ENCODE results near the gene GNAZ. TPM values are rescaled to one million over a fixed set of nuclear protein-coding genes. Genes with fewer than 3 reads are reported as not detected.

GNAZ gene
- total RNA-seq, 4 donors from 2014 or later, result 2.7 to 14.7 (median 7.8) TPM

DNA sequence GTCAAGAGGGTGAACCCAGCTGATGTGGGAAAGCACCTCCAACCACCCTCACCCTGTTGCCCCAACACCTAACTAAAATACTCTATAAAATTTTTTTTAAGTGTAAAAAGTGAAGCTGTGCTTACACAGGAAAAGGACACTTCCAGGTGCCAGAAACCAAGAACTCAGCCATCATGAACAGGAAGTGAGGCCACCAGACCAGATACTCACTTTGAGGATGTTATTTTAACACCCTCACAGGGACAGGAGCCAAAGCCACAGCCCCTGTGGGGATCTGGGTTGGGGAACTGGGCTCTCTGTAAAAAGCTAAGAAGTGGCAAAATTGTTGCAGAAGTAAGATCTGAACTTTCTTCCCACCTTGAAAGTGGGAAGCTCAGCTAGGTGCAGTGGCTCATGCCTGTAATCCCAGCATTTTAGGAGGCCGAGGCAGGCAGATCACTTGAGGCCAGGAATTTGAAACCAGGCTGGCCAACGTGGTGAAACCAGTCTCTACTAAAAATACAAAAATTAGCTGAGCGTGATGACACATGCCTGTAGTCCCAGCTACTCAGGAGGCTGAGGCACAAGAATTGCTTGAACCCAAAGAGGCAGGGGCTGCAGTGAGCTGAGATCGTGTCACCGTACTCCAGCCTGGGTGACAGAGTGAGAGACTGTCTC lies 67.7 kb downstream of the GNAZ start:
- Histone ChIP-seq H3K27me3 (no peaks in the 10 kb centered on the region), H3K36me3 (no peaks in the 10 kb centered on the region), H3K4me1 (peaks cover 16 to 27% (median 16%) of the 10 kb centered on the region in 4 donors), H3K4me3 (no peak overlapping the region), H3K27ac (peak overlapping the region; percentile 40 to 62 (median 52)), H3K9me3 (no peaks in the 10 kb centered on the region)
- in situ Hi-C loops (cut with MboI; ENCODE audit: low pct_ligation_motif_present in 1 of 4, low pct_unique_long_range_greater_than_20kb in 1 of 4, low sequenced_read_pairs in 3 of 4) (no loop called here), intact Hi-C loops (cut with DNase I; ENCODE audit: low total_unique reads) (no loop called here)
- peak; percentile 56 for DNase-seq
- WGBS, 2 donors (ENCODE audit: low coverage in 1 of 2), result 67 to 83% methylated on average over 2 to 5 of the region's 5 CpGs
- TF ChIP-seq POLR2A (IDR thresholded peaks at IDR 0.05), result no peak
- TF ChIP-seq, protein P1, sequence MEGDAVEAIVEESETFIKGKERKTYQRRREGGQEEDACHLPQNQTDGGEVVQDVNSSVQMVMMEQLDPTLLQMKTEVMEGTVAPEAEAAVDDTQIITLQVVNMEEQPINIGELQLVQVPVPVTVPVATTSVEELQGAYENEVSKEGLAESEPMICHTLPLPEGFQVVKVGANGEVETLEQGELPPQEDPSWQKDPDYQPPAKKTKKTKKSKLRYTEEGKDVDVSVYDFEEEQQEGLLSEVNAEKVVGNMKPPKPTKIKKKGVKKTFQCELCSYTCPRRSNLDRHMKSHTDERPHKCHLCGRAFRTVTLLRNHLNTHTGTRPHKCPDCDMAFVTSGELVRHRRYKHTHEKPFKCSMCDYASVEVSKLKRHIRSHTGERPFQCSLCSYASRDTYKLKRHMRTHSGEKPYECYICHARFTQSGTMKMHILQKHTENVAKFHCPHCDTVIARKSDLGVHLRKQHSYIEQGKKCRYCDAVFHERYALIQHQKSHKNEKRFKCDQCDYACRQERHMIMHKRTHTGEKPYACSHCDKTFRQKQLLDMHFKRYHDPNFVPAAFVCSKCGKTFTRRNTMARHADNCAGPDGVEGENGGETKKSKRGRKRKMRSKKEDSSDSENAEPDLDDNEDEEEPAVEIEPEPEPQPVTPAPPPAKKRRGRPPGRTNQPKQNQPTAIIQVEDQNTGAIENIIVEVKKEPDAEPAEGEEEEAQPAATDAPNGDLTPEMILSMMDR (IDR thresholded peaks at IDR 0.05), result no peak
- no peak for TF ChIP-seq POLR2AphosphoS5 (IDR thresholded peaks at IDR 0.05)
- TF ChIP-seq EP300 (IDR thresholded peaks at IDR 0.05; ENCODE audit: low read depth), result no peak

DNA sequence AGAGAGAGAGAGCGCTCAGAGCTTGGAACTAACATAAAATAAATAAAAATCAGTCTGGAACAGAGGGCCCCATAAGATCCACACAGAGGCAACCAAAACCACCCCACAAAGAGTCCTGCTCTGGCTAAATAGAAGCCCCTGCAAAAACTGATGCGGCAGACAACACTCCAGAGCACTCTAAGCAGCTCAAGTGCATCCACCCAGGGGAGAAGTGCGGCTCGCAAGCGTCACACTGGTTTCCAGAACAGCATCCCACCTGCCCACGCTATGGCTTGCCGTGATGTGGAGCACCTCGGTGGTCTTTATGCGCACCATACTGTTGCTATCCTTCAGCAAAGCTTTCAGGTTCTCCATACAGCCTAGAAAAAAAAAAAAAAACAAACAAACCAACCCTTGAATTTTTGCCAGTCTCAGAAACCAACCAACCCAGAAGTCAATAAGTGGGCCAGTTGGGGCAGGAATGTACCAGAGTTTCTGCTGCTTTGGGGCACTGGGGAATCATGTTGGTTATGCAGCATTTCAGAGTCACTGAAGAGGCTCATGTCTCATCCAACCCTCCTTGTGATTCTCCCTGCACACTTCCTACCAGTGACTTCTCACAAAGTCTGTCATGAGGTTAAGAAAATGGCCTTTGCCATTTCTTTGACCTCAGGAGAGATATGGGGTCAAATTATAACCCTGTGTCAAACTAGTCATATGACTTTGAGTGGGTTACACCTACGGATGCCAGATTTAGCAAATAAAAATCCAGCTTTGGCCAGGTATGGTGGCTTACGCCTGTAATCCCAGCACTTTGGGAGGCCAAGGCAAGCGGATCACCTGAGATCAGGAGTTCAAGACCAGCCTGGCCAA lies 68.5 kb downstream of the GNAZ start:
- intact Hi-C loops (cut with DNase I; ENCODE audit: low total_unique reads), result no loop called here
- in situ Hi-C loops (cut with MboI; ENCODE audit: low pct_ligation_motif_present in 1 of 4, low pct_unique_long_range_greater_than_20kb in 1 of 4, low sequenced_read_pairs in 3 of 4), result no loop called here
- 88 to 92% methylated on average over 9 to 12 of the region's 12 CpGs for WGBS, 2 donors (ENCODE audit: low coverage in 1 of 2)
- no peak overlapping the region for H3K4me3 ChIP-seq
- H3K27ac ChIP-seq, result peak overlapping the region; percentile 38 to 62 (median 52)
- H3K36me3 ChIP-seq, result no peaks in the 10 kb centered on the region
- no peaks in the 10 kb centered on the region for H3K27me3 ChIP-seq
- DNase-seq, result no peak
- peaks cover 16 to 27% (median 16%) of the 10 kb centered on the region in 4 donors for H3K4me1 ChIP-seq
- no peak for TF ChIP-seq POLR2A (IDR thresholded peaks at IDR 0.05)
- no peak for TF ChIP-seq EP300 (IDR thresholded peaks at IDR 0.05; ENCODE audit: low read depth)
- TF ChIP-seq POLR2AphosphoS5 (IDR thresholded peaks at IDR 0.05), result no peak
- TF ChIP-seq, protein P1 (IDR thresholded peaks at IDR 0.05), result no peak
- H3K9me3 ChIP-seq, result no peaks in the 10 kb centered on the region

DNA sequence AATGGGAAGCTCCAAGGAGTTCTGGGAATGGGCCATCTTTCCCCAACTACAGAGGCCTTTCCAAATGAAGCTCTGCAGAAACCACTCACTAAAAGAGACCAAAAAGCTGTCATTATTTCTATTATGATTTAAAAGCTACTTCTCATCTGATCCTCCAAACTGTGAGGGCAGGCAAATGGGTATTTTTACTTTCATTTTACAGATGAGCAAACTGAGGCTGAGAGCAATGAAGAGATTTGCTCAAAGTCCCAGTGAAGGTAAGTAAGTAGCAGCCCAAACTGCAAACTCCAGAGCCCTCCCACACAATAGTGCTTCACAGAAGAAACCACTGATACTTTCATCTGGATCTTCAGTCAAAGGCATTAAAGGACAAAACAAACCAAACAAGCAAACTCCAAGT lies 70.1 kb downstream of the GNAZ start:
- Histone ChIP-seq H3K4me3 (no peak overlapping the region), H3K9me3 (no peaks in the 10 kb centered on the region), H3K4me1 (peaks cover 16 to 39% (median 25%) of the 10 kb centered on the region in 4 donors), H3K27ac (no peak overlapping the region), H3K27me3 (no peaks in the 10 kb centered on the region), H3K36me3 (no peaks in the 10 kb centered on the region)
- in situ Hi-C loops (cut with MboI; ENCODE audit: low pct_ligation_motif_present in 1 of 4, low pct_unique_long_range_greater_than_20kb in 1 of 4, low sequenced_read_pairs in 3 of 4), result no loop called here
- TF ChIP-seq POLR2AphosphoS5 (IDR thresholded peaks at IDR 0.05), result no peak
- no peak for TF ChIP-seq POLR2A (IDR thresholded peaks at IDR 0.05)
- TF ChIP-seq EP300 (IDR thresholded peaks at IDR 0.05; ENCODE audit: low read depth), result no peak
- TF ChIP-seq, protein P1 (IDR thresholded peaks at IDR 0.05), result no peak
- intact Hi-C loops (cut with DNase I; ENCODE audit: low total_unique reads), result no loop called here
- no peak for DNase-seq

DNA sequence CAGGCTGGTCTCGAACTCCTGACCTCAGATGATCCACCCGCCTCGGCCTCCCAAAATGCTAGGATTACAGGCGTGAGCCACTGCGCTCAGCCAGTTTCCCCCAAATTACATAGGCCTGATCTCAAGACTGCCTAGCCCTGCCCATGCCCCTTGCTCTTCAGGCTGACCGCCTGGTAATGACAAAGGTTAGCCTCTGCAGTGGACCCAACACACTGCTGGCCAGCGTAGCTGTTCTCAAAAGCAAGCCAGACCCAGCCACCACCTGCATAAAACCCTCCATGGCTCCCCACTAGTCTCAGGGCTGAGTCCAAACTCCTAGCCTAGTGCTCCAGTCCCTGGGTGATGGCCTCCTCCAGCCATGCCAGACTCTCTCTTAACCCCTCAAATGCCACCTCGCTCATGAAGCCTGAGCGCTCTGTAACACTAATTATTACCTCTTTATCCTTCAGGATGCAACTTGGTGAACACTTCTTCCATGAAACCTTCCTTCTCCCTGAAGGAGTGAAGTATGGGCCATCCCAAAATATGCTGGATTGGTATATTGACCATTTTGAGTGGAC lies 72.3 kb downstream of the GNAZ start:
- no peak for DNase-seq
- no peak for TF ChIP-seq EP300 (IDR thresholded peaks at IDR 0.05; ENCODE audit: low read depth)
- TF ChIP-seq, protein P1 (IDR thresholded peaks at IDR 0.05), result no peak
- TF ChIP-seq POLR2A (IDR thresholded peaks at IDR 0.05), result no peak
- TF ChIP-seq POLR2AphosphoS5 (IDR thresholded peaks at IDR 0.05), result no peak
- Histone ChIP-seq H3K9me3 (no peaks in the 10 kb centered on the region), H3K27ac (peak overlapping the region; percentile 85 to 90 (median 88)), H3K36me3 (no peaks in the 10 kb centered on the region), H3K27me3 (no peaks in the 10 kb centered on the region), H3K4me3 (peak overlapping the region in 1 of 4 donors; percentile 43), H3K4me1 (peaks cover 21 to 52% (median 32%) of the 10 kb centered on the region in 4 donors)
- WGBS, 2 donors (ENCODE audit: low coverage in 1 of 2), result 80 to 84% methylated on average over 2 to 9 of the region's 9 CpGs
- in situ Hi-C loops (cut with MboI; ENCODE audit: low pct_ligation_motif_present in 1 of 4, low pct_unique_long_range_greater_than_20kb in 1 of 4, low sequenced_read_pairs in 3 of 4) (no loop called here), intact Hi-C loops (cut with DNase I; ENCODE audit: low total_unique reads) (no loop called here)

Data from transverse colon (tissue), 4 donors.